Measurements from ENCODE around the gene DMAC2L.
"Not testable (repeated sequence)": the region's sequence is repeated elsewhere in the genome, so short reads cannot be mapped to it uniquely, and the experiment has no call there.

Gene DMAC2L, protein sequence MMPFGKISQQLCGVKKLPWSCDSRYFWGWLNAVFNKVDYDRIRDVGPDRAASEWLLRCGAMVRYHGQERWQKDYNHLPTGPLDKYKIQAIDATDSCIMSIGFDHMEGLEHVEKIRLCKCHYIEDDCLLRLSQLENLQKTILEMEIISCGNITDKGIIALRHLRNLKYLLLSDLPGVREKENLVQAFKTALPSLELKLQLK

DNA sequence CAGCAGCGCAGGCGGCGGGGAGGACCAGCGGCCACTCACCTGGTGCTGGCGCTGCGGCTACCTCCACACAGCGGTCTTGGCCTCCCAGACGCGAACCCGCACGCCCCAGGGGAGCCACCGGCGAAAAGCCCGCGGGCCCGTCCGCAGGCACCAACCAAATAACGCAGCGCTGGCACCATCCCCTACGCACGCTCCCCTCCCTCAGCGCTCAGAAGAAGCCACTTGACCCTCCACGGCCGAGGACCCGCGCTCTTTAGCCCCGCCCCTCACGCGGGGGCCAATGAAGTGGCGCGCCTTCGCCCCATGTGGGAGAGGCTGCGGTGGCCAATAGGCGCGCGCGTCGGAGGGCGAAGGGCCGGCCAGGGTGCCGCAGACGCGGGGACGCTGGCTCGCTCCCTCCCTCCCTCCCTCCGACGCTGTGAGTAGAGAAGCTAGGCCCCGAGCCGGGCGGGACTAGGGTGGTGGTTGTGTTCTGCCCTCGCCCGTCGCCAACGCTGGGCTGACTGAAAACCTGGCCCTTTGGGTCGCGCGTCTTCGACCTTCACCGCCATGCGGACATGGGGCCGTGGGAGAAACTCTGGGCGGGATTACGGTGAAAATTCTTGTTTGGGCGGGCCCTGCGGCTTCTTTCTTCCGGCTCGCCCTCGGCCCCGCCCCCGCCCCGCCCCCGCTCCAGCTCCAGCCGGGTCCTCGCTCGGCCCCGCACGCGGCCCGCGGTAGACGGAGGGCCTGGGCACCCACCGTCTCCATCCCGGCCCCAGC, at the start of gene DMAC2L, which contains the start of gene L2HGDH:
Gene DMAC2L (plus strand): TSS at position 353 of the 762 bp plus-strand sequence. CDS start 9,164 bp downstream, outside the sequence.
Gene L2HGDH (minus strand): TSS at position 258 of the 762 bp plus-strand sequence. CDS start 79 bp downstream, at position 179.
- peak; percentile 83 to 92 for DNase-seq

DNA sequence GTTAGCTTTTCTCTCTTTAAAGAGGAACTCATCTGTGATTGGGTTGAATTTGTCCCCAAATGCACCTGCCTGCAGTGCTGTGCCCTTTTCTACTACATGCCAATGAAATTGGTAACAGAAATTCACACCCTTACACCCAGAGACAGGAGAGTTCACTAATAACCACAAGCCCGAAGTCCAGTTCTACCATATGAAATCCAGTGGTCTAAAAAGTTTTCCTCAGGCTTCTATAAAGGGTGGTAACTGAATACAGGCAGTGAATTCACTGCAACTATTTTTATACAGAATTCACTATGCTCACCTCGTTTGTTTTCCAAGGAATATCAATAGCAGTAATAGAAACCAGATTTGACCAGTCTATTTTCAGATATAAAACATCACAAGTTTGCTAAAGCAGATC, 49.3 kb upstream of the DMAC2L start:
- DNase-seq, result no peak

DNA sequence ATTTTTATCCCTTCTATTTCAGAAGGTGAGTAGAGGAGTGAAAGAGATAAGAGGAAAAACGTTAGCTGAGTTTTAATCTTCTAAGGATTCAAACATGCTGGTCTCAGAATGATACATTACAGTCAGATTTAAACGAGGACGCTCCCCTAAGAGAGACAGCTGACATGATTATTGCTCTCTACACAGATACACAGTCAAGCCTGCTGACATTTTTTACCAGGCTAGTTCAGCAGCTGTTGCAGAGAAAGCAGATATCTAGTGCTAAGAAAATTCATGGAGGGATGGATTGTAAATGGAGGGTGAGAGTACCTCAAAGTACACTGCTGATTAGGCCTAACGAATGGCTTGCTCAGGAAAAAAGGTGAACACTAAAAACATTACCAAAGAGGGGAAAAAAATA, 48.8 kb upstream of the DMAC2L start:
- DNase-seq, result no peak

DNA sequence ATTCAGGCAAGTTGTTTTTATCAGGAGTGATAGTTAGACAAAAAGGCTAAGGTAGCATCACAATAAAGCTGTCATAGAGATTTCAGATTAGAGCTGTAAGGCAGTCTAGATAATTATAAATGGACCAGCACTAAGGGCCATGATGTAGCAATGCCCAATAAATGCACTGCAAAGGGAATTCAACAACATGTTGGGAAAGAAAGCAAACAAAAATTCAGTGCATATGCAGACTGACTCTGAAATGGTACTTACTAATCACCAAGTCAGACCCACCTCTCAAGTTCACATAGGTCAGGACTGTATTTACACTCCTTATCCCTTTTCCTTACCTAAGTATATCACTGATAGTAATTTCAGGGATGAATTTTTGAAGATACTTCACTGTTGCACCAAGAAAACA, 47.1 kb upstream of the DMAC2L start:
- DNase-seq, result no peak

DNA sequence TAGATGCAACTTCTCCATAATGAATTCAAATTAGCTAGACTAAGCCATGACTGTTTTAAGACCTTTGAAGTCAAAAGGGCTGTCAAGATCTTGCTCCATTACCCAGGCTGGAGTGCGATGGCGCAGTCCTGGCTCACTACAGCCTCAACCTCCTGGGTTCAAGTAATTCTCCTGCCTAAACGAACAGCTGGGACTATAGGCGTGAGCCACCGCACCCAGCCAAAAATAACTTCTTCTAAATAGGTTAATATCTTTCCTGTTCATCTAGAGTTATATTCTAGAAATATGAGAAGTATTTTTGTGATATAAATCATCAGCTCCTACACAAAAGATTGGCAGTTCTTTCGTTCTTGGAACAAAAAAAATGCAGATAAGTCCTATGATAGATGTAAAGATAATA, 41.2 kb upstream of the DMAC2L start:
- no peak for DNase-seq

DNA sequence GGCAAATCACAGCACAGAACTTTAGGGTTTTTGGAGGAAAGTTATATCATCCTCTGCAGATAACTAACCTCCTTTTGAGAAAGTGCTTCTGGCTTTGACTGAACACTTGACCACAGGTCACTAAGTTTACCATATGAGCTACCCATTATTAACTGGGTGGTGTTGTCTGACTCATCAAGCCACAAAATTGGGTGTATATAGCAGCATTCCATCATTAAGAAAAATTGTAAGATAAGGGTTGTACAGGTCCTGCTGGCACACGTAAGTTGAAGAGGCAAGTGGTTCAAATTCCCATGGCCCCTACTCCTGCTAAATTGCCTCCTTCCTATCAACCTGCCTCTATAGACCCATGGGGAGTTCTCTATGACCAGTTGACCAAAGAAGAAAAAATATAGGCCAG, 39.6 kb upstream of the DMAC2L start:
- DNase-seq, result no peak

DNA sequence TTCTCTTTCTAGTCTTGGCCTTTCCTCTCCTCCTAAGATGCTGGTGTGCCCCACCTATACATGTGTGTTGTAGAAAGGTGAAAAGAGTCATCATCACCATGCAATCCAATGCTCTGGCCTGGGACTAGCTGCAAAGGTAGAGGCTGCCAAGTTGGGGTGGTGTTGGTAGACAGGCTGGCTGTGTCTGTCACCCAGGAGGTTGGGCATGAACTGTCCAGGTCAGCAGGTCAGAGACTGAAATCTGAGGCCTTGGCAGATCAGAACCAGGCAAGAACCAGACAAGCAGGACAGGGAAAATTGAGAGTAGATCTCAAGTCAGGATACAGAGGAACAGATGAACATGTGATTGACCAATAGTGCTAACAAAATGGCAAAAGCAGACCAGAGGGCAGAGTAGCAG, 26.3 kb upstream of the DMAC2L start:
- no peak for DNase-seq

DNA sequence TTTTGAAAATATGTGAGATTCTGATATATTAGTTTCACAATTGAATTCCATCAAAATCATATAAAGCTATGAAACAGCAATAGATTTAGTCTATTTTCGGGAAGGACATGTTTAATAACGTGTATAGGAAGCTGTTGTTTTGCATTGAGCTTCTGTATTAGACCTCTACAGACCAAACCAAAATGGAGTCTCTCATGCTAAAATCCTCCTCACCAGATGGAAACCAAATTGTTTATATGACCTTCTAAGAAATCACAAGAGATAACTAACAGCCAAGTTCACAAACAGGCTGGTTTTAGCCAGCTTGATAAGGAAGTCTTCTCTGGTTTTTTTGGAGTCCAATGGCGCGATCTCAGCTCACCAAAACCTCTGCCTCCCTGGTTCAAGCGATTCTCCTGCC, 24.0 kb upstream of the DMAC2L start:
- DNase-seq, result no peak

DNA sequence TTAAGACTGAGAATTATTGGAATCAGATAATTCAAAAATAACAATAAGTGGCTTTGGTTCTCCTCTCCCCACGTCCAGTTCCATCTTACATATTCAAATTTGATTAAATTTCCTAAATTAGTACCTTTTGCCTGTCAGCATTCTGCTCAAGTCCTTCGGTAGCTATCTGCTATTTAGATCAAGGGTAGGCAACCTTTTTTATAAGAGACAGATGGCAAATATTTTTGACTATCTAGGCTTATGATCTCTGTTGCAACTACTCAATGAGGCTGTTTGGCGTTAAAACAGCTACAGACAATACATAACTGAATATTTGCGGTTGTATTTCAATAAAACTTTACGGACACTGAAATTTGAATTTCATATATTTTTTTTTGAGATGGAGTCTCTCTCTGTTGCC, 21.8 kb upstream of the DMAC2L start:
- no peak for DNase-seq

DNA sequence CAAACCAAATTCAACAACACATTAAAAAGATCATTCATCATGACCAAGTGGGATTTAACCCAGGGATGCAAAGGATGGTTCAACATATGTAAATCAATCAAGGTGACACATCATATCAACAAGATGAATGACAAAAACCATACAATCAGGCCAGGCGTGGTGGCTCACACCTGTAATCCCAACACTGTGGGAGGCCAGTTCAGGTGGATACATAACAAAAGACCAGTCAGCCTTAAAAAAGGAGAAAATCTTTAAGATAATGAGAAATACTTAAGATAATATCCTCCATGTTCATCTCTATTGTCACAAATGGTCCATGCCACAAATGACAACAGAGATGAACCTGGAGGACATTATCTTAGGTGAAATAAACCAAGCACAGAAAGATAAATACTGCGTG, 12.5 kb upstream of the DMAC2L start:
- DNase-seq, result no peak

DNA sequence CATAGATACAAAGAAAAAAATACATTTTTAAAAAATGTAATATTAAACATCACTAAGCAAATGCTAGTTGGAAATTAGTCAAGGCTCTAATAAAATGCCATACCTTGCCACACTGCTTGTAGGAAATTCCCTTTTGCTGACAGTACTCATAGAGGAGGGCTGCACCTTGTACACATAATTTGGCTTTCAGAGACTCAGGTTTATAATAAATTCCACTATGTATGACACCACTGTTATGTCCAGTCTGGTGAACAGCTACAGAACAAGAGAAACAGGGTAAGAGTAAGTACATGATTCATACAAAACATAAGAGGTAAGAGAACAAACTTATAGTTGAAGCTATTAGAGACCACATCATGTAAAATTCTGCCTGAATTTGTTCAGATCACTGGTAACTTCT, 10.2 kb upstream of the DMAC2L start:
- DNase-seq, result no peak

DNA sequence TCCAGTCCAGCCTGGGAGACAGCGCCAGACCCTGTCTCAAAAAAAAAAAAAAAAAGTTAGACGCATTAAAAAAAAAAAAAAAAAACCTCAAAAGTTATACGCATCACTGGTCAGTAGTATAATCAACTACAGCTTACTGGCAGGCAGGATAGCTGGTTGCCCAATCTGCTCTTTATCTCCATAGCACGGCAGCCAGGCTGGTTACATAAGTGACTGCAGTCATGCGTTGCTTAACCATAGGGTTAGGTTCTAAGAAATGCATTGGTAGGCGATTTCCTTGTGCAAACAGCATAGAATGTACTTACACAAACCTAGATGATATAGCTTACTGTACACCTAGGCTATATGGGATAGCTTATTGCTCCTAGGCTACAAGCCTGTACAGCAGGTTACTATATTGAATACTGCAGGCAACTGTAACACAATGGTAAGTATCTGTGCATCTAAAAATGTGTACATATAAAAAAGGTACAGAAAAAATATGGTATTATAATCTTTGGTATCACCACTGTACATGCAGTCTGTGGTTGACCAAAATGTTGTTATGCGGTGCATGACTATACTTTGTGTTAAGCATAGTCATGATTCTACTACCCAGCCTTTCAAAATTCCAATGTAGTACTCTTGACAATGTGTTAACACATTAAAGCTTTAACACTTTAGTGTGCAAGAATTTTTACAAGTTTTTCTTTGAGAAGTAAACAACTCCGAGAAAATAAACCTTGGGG, 8.2 kb upstream of the DMAC2L start:
- DNase-seq, result no peak

DNA sequence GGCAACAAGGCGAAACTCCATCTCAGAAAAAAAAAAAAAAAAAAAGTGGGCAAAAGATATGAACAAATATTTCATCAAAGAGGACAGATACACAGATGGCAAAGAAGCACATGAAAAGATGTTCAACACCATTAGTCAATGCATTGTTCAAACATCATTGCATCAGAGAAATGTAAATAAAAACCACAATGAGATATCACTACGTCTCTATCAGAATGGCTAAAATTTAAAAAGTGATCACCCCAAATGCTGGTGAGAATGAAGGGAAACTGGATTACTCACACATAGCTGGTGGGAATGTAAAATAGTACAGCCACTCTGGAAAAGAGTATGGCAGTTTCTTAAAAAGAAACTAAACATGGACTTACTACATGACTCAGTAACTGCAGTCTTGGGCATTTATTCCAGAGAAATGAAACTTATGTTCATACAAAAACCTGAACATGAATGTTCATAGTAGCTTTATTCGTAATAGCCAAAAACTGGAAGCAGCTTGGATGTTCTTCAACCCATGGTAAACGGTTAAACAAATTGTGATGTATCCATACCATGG, 3.7 kb upstream of the DMAC2L start:
- DNase-seq, result no peak

DNA sequence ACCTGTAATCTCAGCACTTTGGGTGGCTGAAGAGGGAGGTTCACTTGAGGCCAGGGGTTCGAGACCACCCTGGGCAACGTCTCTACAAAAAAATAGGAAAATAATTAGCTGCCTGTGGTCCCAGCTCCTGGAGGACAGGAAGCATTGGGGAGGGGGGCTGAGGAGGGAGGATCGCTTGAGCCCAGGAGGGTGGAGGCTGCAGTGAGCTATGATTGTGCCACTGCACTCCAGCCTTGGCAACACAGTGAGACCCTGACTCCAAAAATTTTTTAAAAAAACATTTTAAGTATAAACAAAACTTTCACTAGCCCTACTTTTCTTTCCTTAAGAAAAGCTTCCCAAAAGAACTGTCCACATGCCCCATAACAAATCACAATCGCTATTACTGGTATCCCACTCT, 1.7 kb upstream of the DMAC2L start:
- DNase-seq, result no peak

DNA sequence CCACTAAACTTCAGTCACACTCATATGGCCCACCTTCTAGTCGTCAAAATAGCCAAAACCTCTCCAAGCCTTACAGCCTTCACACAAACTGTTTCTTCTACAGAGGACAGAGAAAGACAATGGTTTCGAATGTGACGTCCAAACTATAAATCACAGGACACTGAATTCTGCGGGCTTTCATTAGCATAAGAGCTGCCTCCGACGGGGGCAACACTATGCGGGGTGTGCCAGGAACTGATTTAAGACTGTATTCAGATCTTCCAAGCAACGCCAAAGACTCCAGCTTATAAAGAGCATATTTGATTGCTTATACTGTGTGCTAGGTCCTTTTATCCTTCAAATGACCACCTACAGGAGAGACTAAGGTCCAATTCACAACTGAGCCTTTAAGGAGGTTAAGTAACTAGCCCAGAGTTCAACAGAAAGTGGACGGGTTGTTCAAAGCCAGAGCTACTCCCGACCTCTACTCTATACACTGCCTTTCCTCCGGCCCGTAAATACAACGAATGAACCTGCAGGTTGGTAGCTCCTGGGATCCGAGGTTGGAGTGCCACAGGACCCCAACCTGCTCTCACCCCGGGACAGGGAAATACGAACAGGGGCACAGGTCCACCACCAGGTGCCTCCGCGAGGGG, 670 bp upstream of the DMAC2L start:
- DNase-seq, result no peak

DNA sequence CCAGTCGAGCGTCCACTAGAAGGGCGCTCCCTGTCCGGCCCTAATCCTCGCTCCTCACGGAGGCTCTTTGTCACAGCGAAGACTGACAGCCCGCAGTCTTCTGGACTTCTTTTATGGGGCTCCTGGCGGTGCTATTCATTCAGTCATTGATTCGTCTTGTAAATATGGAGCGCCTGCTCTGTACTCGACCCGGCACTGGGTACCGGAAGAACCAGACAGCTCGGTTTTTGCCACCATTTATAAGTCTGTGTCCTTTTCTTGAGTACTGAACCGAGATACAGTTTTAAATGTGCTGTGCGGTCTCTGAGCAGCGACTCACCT, 570 bp downstream of the DMAC2L start:
- DNase-seq, result peak in 1 of 2 experiments; percentile 82

DNA sequence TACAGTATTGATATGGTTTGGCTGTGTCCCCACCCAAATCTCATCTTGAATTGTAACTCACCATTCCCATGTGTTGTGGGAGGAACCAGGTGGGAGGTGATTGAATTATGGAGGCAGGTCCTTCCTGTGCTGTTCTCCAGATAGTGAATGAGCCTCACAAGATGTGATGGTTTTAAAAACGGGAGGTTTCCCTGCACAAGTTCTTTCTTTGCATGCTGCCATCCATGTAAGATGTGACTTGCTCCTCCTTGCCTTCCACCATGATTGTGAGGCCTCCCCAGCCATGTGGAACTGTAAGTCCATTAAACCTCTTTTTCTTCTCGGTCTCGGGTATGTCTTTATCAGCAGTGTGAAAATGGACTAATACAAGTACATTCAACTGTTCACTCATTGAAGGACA, 2.0 kb downstream of the DMAC2L start:
- DNase-seq, result not testable (repeated sequence)

DNA sequence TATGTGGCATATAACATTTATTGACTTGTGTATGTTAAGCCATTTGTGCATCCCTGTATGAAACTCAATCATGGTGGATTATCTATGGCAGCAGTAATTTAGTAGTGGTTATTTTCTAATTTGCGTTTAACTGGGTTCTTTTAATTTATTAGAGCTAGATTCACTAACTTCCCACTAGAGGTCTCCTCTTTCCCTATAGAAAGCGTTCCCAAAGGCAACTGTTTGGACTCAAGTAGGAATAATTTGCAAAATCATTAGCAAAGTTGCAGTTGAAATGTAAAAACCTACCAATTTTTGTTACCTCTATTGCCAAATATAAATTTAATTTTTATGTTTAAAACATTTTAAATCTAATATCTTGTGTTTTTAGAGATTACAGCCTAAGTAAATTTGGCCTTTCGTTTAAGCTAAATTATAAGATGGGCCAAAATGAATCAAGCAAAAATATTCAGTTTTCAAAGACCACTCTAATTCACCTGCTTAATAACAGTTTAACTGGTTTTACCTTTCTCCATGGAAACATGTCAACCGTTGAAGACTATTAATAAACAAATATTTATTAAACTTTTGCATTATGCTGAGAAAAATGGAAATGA, 6.0 kb downstream of the DMAC2L start:
- peak in 1 of 2 experiments; percentile 60 for DNase-seq

DNA sequence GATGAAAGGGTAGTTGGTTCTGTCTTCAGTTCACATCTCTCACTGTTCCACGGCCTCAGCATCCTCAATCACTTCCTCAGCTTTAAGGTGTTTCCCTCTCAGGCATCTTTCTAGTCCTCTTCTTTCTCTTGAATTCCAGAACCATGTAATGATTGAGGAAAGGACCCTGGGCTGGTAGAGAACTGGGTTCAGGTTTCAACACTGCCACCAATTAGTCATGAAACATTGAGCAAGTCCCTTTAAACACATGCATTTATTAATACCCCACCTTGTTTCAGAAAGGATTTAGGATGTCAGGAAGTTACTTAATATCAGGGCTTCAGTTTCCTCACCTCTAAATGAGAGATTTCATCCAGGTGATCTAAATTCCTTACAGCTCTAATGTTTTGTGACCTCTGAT, 7.2 kb downstream of the DMAC2L start:
- DNase-seq, result no peak

DNA sequence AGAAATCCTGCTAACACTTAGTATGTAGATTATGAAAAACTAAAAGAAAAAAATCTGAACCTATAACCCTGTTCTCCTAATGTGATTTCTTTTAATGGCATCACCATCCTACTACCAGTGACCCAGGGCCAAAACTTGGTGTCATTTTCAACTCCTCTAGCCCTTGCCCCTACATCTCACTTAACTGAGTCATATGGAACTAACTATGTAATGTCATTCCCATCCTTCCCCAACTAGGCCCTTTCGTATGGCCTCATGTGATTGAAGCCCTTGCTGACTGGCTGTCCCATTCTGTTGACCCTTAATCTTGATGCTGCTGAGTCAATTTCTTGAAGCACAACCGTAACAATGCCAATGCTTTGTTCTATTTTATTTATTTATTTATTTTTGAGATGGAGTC, 7.6 kb downstream of the DMAC2L start:
- no peak for DNase-seq

DNA sequence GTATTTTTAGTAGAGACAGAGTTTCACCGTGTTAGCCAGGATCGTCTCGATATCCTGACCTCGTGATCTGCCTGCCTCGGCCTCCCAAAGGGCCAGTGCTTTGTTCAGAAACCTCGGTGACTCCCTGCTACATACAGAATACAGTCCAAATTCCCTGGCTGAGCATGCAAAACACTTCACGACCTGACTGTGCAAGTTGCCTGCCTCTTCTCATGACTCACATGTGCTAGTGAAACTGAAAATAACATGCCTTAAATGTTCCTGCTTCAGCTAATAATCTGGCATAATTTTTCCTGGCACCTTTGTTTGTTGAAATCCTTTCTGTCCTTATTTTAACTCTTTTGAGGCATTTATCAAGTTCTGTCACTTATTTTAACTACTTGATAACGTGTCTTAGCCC, 8.2 kb downstream of the DMAC2L start:
- no peak for DNase-seq

DNA sequence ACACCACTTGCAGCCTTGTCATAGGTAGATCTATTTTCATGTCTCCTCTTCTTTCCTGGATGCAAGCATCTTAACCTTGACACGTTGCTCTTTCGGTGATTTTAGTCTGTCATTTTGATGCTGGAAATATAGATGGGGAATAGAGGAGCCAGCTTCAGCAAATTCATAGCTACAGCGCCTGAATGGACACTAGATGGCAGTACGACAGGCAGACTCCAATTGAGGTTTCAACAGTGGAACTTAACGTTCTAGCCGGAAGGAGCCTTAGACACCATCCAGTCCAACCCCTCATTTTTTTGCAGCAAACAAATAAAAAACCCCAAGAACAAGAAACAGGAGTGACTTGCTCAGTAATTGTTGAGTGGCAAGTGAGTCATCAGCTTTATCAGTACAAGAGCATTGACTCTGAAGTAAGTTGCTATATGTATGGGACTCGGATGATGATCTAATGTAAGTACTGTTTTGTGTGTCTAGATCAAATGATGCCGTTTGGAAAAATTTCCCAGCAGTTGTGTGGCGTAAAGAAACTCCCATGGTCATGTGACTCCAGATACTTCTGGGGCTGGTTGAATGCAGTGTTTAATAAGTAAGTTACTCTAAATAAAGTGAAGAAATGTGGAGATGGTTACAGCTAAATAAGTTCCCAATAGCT, 9.0 kb downstream of the DMAC2L start:
- DNase-seq, result peak; percentile 74 to 94

All from SW 1271 (cell line).